PC-9 (cell line): ENCODE data around the gene PTPRD.

Experiments
- EZH2 ChIP-seq: fragments of 200-600 bp; sonication (generic); IDR thresholded peaks from 2 replicates; pipeline ENCODE4 v1.8.0; 2017; ENCODE audit warnings: antibody characterized with exemption, low read depth
- TF ChIP-seq, protein P1 (sequence below): fragments of 200-600 bp; sonication (generic); conservative IDR thresholded peaks from 2 replicates; pipeline ENCODE4 v1.6.1; 2017; ENCODE audit warnings: mixed run types, antibody characterized with exemption, mild to moderate bottlenecking, moderate library complexity

DNA sequence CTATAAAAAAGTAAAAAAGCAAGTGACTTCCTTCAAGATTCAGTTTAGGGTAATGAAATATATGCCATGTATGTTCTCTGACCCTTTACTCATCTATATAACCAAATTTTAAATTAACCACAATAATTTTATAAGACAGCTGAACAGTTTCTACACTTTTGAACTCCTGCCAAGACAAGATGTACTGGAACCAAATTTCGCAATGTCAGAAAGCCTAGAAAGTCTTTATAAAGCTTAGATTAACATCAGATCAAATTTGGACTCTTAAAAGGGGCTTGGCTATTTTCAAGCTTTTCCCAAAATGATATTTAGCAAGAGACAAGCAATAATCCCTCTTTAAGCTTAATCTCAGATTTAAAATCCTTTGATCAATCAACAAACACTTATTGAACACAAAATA lies 362.6 kb downstream of the PTPRD start:
- TF ChIP-seq, protein P1, sequence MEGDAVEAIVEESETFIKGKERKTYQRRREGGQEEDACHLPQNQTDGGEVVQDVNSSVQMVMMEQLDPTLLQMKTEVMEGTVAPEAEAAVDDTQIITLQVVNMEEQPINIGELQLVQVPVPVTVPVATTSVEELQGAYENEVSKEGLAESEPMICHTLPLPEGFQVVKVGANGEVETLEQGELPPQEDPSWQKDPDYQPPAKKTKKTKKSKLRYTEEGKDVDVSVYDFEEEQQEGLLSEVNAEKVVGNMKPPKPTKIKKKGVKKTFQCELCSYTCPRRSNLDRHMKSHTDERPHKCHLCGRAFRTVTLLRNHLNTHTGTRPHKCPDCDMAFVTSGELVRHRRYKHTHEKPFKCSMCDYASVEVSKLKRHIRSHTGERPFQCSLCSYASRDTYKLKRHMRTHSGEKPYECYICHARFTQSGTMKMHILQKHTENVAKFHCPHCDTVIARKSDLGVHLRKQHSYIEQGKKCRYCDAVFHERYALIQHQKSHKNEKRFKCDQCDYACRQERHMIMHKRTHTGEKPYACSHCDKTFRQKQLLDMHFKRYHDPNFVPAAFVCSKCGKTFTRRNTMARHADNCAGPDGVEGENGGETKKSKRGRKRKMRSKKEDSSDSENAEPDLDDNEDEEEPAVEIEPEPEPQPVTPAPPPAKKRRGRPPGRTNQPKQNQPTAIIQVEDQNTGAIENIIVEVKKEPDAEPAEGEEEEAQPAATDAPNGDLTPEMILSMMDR, result no peak
- TF ChIP-seq EZH2, result no peak
